GM18873 (cell line): Measurements from ENCODE around the gene AADACL4.
"Not testable (repeated sequence)": the region's sequence is repeated elsewhere in the genome, so short reads cannot be mapped to it uniquely, and the experiment has no call there.

Experiments
- ATAC-seq: cut with Tn5 transposase; IDR thresholded peaks from one replicate; pipeline ENCODE4 v1.9.1; 2021; ENCODE audit warnings: mild to moderate bottlenecking, moderate library complexity, moderate number of reproducible peaks; ENCODE audit not compliant: unreplicated experiment, low FRiP score

The AADACL4 gene

GRCh38 chr1:12703821-12704451 lies 60.1 kb downstream of the AADACL4 start:
- no peak for ATAC-seq

GRCh38 chr1:12706061-12706460 lies 62.2 kb downstream of the AADACL4 start:
- ATAC-seq: no peak

- ATAC-seq: no peak
Observed at GRCh38 chr1:12708396-12709090, 64.7 kb downstream of the AADACL4 start.

- no peak for ATAC-seq
Observed at GRCh38 chr1:12709091-12709491, 65.2 kb downstream of the AADACL4 start.

GRCh38 chr1:12709696-12710095 lies 65.8 kb downstream of the AADACL4 start:
- no peak for ATAC-seq

- no peak for ATAC-seq
Observed at GRCh38 chr1:12711536-12711935, 67.7 kb downstream of the AADACL4 start.

GRCh38 chr1:12712076-12712475 lies 68.2 kb downstream of the AADACL4 start:
- no peak for ATAC-seq

GRCh38 chr1:12712929-12713328 lies 69.0 kb downstream of the AADACL4 start:
- no peak for ATAC-seq

- ATAC-seq: not testable (repeated sequence)
Observed at GRCh38 chr1:12713651-12714050, 69.8 kb downstream of the AADACL4 start.

- no peak for ATAC-seq
Observed at GRCh38 chr1:12714710-12715475, 71.0 kb downstream of the AADACL4 start.

GRCh38 chr1:12715896-12716437 lies 72.1 kb downstream of the AADACL4 start, which contains the start of gene AADACL3:
AADACL3 (plus strand) TSS chr1:12716110; CDS start chr1:12716177, 67 bp downstream.
- ATAC-seq: no peak
